NCI-H146 treated with DMSO at 0.1 percent for 48 hours (cell line): ENCODE data around the gene ALDH1L1.
"Not testable (repeated sequence)": the region's sequence is repeated elsewhere in the genome, so short reads cannot be mapped to it uniquely, and the experiment has no call there.

Experiments used
- DNase-seq: peaks from one replicate; lab custom pipeline; 2025; ENCODE audit not compliant: unreplicated experiment; lab: John Stamatoyannopoulos, UW

Gene ALDH1L1

DNA sequence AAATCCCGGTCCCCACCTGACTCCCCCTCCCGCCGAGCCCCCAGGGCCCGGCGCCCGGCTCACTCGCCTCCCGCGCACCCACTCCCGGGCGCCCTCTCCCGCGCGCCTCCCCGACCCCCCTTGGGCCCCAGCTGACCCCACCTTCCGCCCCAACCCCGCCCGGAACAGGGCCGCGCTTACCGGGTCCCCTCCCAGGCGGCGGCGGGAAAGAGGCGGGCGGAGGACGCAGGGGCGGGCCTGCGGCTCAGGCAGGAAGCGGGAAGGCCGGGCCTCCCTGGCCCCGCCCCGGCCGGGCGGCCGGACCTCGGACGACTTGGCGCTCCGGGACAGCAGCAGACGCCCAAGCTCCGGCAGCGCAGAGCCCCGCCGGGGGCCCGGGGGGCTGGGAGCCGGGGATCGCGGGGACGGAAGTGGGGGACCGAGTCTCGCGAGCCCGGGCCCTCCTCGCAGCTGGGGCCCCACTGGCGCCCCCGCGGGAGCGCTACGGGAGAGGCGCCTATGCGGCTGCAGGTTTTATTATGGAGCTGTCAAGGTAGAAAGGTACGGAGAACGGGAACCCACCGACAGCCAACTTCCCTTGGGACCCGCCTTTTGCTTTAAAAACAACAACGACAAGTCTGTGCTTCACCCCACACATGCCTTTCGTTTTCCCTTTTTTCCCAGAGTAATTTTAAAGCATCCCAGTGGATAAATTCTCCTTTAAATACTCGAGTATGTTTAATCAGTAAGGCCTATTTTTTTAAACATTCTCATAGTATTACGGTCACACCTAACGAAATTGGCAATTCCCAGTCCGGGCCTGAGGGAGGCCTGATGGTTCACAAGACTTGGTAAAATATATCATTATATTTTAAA is 96.2 kb downstream of the ALDH1L1 start, which contains the start of gene SLC41A3:
SLC41A3 (minus strand) TSS at position 212 of the 855 bp plus-strand sequence. CDS start 15,905 bp downstream, outside the sequence.
- peak; percentile 90 for DNase-seq

DNA sequence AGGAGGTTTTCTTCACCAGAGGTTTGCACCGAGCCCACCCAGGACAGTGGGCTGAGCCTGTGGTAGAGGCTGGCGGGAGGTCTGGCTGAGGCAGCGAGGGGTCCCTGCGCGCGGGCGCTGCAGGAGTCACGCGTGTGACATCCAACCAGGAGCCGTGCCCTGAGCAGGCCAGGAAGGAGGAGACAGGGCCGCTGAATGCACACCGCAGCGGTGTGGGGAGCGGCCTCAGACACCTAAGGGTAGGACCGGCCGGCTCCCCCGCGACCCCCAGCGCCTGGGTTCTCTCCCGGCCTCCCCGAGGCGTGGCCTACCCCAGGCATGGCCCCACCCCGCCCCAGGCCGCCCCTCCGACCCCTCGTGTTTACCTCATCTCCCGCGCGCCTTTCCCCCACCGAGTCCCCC is 96.9 kb downstream of the ALDH1L1 start:
- DNase-seq: peak; percentile 63

DNA sequence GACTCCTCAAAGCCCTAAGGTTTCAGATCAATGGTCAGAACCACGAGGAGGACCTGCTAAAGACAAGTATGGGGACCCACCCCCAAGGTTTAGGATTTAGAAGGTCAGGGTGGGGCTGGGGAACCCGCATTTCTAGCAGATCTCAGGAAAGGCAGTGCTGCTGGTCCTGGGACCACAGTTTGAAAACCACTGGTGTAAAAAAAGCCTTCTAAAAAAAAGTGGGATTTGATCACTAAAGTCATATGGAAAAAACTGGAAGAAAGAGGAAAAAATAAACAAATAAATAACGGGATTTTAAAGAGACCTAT is 97.3 kb downstream of the ALDH1L1 start:
- no peak for DNase-seq

DNA sequence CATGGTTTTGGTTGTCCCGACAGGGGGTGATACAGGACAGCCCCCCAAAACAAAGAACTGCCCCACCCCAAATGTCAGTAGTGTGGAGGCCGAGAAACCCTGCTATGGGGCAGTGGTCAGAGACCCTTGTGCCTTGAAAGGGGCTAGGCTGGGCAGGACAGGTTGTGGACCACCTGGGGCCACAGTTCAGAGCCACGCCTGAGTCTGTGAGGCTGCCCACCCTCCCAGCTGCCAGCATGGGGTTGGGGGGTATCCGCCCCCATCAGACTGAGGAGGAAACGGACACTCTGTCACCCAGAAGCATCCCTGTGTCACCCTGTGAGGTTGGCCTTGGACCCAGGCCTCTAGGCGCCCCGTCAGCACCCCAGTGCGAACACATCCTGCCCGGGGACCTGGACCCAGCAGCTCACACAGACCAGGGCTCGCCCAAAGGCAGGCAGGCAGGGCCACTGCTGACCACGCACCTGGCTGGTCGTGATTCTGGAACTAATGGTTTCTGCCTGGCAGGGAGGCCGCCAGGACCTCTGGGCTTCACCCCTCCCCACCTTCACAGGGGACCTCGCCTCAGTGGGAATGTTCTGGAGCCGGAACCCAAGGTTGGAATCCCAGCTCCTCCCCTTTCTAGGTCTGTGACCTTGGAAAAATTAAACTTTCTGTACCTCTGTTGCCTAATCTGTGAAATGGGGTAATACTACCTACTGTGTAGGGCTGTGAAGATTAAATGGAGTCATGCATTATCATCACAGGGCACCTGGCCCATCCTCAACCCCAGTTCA is 97.8 kb downstream of the ALDH1L1 start:
- no peak for DNase-seq

DNA sequence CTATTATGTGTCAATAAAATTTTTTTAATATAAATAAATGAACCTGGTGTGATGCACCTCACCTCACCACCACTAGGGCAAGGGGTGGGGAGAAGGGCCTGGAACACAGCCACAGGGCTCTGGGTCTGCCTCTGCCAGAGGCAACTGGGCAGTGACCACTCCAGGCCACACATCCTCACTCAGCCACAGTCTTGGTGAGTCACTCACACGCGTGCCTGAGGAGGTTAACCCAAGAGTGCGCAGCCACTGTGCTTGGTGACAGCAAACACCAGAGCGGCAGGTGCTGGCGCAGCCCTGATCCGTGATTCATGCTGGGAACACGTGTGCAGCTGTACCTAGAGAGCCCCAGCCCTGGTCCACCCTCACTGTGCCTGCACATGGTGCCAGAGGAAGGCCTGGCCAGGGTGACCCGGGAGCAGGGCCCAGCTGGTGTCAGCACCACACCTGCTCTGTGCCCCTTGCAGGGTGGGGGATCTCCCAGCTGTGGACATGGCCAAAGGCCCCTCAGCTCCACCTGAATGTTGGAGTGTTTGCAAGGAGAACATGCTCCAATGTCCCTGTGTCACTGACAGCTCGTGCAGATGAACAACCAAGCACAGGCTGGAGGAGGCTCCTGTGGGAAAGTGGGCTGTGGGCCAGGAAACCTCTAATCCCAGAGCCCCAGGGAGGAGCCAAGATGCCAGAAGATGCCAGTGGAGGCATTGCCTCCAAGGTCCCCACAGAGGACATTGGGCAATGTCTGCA is 98.6 kb downstream of the ALDH1L1 start:
- no peak for DNase-seq

DNA sequence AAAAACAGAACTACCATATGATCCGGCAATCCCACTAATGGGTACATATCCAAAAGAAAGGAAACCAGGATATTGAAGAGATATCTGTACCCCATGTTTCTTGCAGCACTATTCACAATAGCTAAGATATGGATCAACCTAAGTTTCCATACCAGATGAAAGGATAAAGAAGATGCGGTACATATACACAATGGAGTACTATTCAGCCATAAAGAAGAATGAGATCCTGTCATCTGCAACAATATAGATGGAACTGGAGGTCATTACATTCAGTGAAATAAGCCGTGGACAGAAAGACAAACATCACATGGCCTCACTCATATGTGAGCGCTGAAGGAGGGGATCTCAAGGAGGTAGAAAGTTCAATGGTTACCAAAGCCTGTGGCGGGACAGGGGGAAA is 99.4 kb downstream of the ALDH1L1 start:
- DNase-seq: no peak

DNA sequence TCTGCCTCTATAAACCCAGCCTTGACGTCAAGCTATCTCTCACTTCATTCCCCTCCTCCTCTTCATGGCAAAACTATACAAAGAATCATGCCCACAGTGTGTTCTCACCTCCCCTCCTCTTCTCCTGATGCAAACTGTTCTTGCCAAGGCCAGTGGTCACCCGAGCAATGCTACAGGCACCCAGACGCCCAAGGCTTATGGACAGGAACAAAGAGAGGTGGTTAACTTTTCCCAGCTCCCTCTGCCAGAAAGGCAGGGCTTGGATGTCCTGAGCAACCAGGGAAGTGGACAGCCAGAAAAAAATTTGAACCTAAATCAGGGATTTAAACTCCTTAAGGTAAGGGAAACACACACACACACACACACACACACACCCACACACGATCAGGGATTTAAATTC is 101.5 kb downstream of the ALDH1L1 start:
- no peak for DNase-seq

DNA sequence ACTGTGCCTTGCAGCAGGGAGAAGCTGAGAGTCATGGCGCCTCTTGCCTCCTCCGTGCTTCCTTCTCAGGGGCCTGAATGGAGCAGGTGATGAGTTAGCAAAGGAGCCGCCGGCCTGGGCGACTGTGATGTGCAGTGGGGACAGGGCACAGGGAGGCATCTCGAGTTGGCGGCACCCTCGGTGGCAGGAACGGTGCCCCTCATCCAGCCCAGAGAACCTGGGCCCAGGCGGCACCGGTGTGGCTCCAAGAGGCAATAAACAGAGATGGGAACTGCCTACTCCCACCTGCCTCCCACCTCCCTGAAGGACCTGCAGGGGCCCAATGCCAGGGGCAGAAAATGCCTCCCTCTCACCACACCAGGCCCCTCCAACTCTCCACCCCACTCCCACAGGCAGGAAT is 102.6 kb downstream of the ALDH1L1 start:
- DNase-seq: no peak

DNA sequence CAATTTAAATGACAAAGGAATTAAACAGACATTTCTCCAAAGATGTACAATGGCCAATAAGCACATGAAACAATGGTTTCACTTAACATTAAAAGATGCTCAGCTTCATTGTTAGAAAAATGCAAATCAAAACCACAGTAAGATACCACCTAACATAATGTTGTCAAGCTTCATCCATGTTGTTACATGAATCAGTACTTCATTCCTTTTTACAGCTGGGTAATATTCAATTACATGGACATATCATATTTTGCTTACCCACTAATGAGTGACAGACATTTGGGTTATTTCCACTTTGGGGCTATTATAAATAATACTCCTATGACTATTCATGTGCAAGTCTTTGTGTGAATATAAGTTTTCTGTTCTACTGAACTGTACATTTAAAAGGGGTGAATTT is 104.2 kb downstream of the ALDH1L1 start:
- DNase-seq: no peak

DNA sequence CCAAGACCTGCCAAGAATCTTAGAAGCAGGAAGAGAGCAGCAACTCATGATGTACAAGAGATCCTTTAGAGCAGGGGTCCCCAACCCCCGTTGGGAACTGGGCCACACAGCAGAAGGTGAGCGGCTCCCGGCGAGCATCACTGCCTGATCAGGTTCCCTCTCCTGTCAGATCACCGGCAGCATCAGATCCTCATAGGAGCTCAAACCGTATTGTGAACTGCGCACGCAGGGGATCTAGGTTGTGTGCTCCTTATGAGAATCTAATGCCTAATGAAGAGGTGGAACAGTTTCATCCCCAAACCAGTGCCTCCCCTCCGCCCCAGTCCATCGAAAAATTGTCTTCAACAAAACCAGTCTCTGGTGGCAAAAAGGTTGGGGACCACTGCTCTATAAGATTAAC is 110.2 kb downstream of the ALDH1L1 start:
- DNase-seq: no peak

DNA sequence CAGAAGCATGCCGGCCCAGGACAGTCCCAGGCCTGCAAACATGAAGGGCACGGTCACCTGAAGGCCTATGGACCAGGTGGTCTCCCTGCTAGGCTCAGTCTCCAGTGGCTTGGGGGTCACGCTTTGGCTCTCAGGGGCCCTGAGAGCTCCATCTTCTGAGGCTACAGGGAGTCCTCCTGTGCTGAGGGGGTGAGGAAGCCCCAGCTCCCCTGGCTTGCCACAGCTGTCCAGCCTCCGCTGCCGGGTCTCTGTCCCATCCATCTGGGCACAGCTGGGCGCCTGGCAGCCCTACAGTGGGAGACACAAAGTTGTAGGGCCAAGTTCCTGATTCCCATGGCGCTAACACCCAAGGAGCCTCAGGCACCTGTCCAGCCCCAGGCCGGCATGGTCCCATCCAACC is 112.4 kb downstream of the ALDH1L1 start:
- no peak for DNase-seq

DNA sequence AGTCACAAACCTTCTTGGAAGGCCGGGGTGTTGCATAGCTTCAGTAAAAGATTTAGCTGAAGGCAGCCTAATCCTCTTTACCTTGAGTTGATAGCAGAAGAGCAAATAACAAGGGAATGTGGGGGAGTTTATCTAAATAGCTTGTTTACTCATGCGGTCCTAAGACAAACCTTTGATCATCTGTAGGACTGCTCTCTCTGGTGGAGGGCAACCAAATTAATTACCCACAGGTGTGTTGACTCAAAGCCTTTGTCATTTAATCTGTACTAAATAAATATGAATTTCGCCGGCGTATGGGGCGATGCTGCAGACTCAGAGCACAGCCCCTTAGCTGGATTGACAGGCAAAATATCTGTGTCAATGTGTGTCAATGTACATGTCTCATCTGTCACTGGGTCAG is 113.7 kb downstream of the ALDH1L1 start:
- not testable (repeated sequence) for DNase-seq

DNA sequence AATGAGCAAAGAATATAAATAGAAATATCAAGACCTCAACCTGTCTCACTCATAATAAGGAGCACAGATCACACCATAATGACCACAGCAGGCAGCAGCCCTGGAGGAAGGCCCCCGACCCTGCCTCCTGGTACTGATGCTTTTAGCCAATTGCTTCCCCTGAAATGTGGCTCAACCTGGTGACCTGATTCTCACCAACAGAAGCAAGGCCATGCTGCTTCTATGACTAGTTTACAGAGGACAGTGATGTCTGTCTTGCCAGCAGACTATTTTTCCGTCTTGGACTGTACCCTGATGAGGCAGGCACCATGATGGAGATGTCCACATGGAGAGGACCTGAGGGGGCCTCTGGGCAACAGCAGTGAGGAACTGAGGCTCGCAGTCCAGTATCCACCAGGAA is 114.5 kb downstream of the ALDH1L1 start:
- DNase-seq: no peak

DNA sequence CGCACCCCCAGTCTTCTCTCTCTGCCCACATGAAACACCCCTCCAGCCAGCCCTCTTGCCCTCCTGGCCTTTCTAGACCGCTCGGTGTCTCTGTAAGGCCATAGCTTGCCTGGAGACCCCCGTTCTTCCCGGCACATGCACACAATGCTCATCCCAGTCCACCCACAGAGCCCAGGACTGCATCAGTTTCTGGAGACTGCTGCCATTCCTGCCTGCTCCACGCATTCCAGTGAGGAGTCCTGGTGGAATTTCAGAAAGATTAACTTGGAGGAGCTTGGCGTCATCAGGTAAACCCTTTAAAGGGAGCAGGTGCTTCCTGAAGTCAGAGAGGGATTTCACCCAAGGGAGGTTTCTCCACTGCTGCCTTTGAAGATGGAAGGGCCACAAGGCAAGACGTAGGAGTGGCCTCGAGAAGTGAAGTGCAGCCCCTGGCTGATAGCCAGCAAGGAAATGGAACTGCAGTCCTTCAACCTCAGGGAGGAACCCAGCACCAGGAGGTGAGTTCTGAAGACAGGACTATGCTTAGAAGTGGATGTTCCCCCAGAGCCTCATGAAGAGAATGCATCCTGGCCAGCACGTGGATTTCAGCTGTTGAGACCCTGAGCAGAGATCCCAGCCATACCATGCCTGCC is 115.6 kb downstream of the ALDH1L1 start:
- DNase-seq: no peak

DNA sequence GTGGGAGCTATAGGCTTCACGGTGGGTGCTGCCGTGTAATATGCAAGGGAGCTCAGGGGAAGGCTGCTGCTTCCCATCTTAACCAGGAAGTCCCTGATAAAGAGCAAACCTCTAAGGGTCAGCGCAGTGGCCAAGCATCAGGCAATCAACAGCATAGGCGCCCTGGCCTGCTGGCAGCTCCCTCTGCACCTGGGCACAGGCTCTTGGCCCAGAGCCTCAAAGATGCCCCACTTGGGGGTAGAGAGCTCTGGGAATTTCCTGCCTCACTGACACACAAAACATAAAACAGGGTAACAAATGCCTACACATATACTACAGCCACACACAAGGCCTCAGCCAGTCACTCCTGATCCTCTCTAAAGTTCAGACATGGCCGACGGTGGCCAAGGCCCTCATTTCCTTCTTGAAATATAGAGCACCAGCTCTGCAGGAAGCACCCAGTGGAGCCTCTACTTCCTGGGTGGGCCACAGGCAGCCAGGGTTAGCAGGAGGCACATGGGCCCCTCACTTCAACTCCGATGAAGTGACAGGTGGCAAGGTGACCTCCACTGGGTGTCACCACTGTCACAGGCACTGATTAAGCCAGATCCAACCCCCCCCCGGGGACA is 116.9 kb downstream of the ALDH1L1 start:
- no peak for DNase-seq

DNA sequence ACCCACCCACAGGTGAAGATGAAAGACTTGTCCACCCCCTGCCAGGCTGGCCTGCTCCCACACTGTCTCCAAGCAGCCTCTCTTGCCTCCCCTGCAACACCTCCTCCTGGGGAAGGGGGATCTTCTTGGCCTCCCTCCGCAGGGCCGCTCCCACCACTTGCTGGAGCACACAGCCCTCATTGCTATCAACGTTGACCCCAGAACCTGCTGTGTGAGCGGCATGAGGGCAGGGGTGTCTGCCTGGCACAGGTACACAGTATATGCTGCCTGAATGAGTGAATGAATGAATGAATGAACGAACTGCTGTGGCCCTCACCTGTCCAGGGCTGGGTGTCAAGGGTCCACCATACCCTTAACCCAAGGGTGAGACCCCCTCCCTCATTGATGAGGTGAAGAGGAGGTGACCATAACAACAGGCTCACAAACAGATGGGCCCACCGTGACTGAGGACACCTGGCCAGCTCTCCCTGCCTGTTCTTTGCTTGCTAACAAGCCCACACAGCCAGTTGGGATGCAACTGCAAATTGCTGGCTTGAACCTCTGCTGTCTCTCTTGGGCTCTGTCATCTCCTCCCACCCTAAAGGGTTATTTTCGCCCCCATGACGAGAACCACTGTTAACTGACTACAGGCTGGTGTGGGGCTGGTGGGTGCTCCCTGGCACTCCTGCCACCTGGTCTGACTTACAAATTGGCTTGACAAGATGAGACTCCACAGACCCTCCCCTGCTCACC is 118.9 kb downstream of the ALDH1L1 start:
- no peak for DNase-seq

DNA sequence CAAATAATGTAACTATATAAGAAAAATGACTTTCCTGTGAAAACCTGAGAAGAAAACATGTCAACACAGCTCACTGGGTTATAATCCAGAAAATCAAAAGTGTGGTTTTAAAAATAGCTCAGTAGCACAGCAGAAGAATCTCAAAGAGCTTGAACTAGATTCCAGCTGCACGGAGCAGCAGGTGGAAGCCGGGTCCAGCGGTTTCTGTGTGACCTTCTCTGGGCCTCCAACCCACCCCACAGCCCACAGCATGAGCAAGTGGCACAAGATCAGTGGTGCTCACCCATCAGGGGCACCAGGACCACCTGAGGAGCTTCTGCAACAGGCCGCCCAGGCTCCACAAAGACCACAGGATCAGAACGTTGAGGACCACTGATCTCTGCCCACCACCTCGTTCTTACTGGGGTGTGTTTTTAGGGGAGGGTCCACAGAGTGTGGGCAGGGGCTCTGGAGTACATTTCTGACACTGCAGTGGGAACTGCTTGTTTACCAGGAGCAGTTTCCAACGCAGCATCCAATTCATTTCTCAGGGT is 119.7 kb downstream of the ALDH1L1 start:
- no peak for DNase-seq

DNA sequence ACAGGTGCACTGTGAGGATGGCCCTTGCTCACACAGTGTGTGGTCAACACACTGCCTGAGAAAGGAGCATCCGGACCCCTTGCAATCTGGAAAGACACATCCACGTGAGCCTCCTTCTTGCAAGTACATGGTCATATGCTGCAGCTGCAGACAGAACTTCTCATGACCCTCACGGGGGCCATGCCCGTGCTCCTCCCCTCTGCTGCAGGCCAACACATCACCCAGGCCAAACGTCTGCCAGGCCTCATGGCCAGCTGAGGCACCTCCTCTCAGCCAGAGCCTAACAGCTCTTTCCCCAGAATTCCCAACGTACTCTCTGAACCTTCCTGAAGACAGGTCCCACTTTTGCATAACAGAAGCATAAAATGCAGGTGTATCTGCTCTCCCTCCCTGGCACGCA is 121.7 kb downstream of the ALDH1L1 start:
- no peak for DNase-seq

DNA sequence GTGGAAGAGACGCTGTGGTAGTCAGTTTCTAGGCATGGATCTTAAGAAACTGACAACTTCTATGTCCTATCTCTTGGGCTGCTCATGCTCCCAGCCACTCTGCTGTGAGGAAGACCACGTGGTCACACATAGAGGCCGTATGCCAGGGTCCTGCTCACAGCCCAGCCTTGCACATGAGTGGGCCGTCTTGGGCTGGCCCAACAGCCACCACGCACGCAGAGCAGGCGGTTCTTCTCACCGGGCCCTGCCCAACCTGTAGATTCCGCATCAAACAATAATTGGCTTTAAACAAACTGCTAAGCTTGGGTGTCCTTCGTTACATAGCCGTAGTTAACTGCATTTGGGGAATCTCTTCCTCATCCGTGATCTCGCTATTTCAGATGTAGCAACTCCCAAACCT is 122.5 kb downstream of the ALDH1L1 start:
- no peak for DNase-seq

DNA sequence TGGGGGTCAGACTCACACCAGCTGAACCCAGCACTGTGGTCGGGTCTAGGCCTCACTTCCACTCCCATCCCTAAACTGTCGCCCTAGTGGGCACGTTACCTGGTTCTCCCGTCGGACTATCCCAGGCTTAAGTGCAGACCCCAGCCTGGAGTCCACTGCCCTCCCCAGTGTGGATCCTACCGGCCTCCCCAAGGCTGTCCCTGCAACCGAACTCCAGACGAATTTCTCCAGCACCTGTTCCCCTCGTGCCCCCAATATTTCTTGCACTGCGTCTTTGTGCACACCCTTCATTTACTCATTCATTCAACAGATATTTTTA is 122.9 kb downstream of the ALDH1L1 start:
- DNase-seq: no peak
